IMR-90 (cell line): ENCODE results near the gene HOXB1. TPM values are rescaled to one million over a fixed set of nuclear protein-coding genes. Genes with fewer than 3 reads are reported as not detected.
A peak's percentile ranks its signal among the peaks of the same experiment; 100 is the strongest.

Experiments used
- ATAC-seq: fragments of 200-7000 bp; cut with Tn5 transposase; 2 replicates; pipeline ENCODE4 v1.9.1; 2020; ENCODE audit warnings: low read depth, mild to moderate bottlenecking, moderate library complexity
- BruUV-seq: library from RNA; stranded (reverse); fragments of 400-500 nt; replicated peaks from 2 replicates; lab custom pipeline; 2021; lab: Mats Ljungman, UMichigan
- CTCF ChIA-PET: fragments of 300-600 bp; formaldehyde crosslinking; extraction: SDS; loops from one replicate; lab custom pipeline; 2021; ENCODE audit warnings: antibody characterized with exemption; lab: Yijun Ruan, JAX
- POLR2A ChIA-PET: fragments of 300-600 bp; sonication (Branson Sonifier 250); formaldehyde crosslinking; loops from one replicate; lab custom pipeline; 2022; ENCODE audit warnings: antibody characterized with exemption; ENCODE audit not compliant: unreplicated experiment; lab: Charles Lee
- DNase-seq: peaks from one replicate; pipeline ENCODE4 v3.0.0; 2013
- H2AFZ ChIP-seq: replicated peaks from 2 replicates; pipeline ENCODE3; 2013; ENCODE audit warnings: low read length, mild to moderate bottlenecking; ENCODE audit not compliant: poor library complexity
- H2AK5ac ChIP-seq: 2 replicates; pipeline ENCODE4 v1.6.1; 2013; ENCODE audit warnings: low read depth, low read length, inconsistent platforms
- H2AK9ac ChIP-seq: replicated peaks from 2 replicates; pipeline ENCODE3; 2013; ENCODE audit warnings: mild to moderate bottlenecking, low read depth, low read length, moderate library complexity; ENCODE audit not compliant: poor library complexity
- H2BK120ac ChIP-seq: 2 replicates; pipeline ENCODE4 v1.6.1; 2013; ENCODE audit warnings: low read depth, low read length, inconsistent platforms
- H2BK15ac ChIP-seq: 3 replicates; pipeline ENCODE4 v1.6.1; 2013; ENCODE audit warnings: low read depth, low read length, inconsistent platforms
- H2BK20ac ChIP-seq: 2 replicates; pipeline ENCODE4 v1.6.1; 2013; ENCODE audit warnings: low read depth, mild to moderate bottlenecking, inconsistent platforms, low read length, moderate library complexity
- H2BK5ac ChIP-seq: 2 replicates; pipeline ENCODE4 v1.6.1; 2013; ENCODE audit warnings: mild to moderate bottlenecking, low read depth, low read length, inconsistent platforms; ENCODE audit not compliant: poor library complexity, severe bottlenecking
- H3K14ac ChIP-seq: replicated peaks from 2 replicates; pipeline ENCODE4 v1.6.1; 2013; ENCODE audit warnings: low read depth, low read length, inconsistent platforms
- H3K18ac ChIP-seq: 2 replicates; pipeline ENCODE4 v1.6.1; 2013; ENCODE audit warnings: low read depth, low read length, control low read depth
- H3K23ac ChIP-seq: 2 replicates; pipeline ENCODE4 v1.6.1; 2013; ENCODE audit warnings: low read depth, low read length, inconsistent platforms
- H3K27ac ChIP-seq: 2 replicates; pipeline ENCODE4 v1.5.1; 2013; ENCODE audit warnings: mild to moderate bottlenecking, control low read depth, low read length; ENCODE audit not compliant: insufficient read depth
- H3K27me3 ChIP-seq: 2 replicates; pipeline ENCODE4 v1.6.1; 2013; ENCODE audit warnings: low read length; ENCODE audit not compliant: control insufficient read depth, insufficient read depth
- H3K36me3 ChIP-seq: 2 replicates; pipeline ENCODE4 v1.6.1; 2013; ENCODE audit warnings: low read length, mixed read lengths; ENCODE audit not compliant: control insufficient read depth, insufficient read depth
- H3K4ac ChIP-seq: 2 replicates; pipeline ENCODE4 v1.6.1; 2013; ENCODE audit warnings: low read depth, low read length, inconsistent platforms
- H3K4me1 ChIP-seq: 2 replicates; pipeline ENCODE4 v1.6.1; 2013; ENCODE audit warnings: low read length, mixed read lengths; ENCODE audit not compliant: control insufficient read depth, insufficient read depth
- H3K4me2 ChIP-seq: 2 replicates; pipeline ENCODE4 v1.6.1; 2013; ENCODE audit warnings: low read depth, mild to moderate bottlenecking, control low read depth, low read length, moderate library complexity
- H3K4me3 ChIP-seq: 2 replicates; pipeline ENCODE4 v1.5.1; 2013; ENCODE audit warnings: low read depth, mild to moderate bottlenecking, control low read depth, low read length, moderate library complexity; ENCODE audit not compliant: insufficient read depth
- H3K56ac ChIP-seq: 2 replicates; pipeline ENCODE4 v1.6.1; 2013; ENCODE audit warnings: low read length, inconsistent platforms; ENCODE audit not compliant: insufficient read depth; ENCODE audit errors: extremely low read depth
- H3K79me1 ChIP-seq, 2 experiments: 2 replicates each; pipeline ENCODE4 v1.6.1; 2013; ENCODE audit warnings: low read length in 2 of 2, inconsistent platforms in 1 of 2, low read depth in 1 of 2
- H3K9ac ChIP-seq: 2 replicates; pipeline ENCODE4 v1.6.1; 2013; ENCODE audit warnings: low read depth, low read length, control low read depth
- H3K9me1 ChIP-seq: 2 replicates; pipeline ENCODE4 v1.6.1; 2013; ENCODE audit warnings: low read length, inconsistent platforms; ENCODE audit not compliant: insufficient read depth
- H3K9me3 ChIP-seq: 2 replicates; pipeline ENCODE4 v1.6.1; 2013; ENCODE audit warnings: low read length; ENCODE audit not compliant: control insufficient read depth, insufficient read depth
- H4K20me1 ChIP-seq: 2 replicates; pipeline ENCODE4 v1.6.1; 2013; ENCODE audit warnings: low read length, inconsistent platforms; ENCODE audit not compliant: insufficient read depth
- H4K5ac ChIP-seq: 2 replicates; pipeline ENCODE4 v1.6.1; 2013; ENCODE audit warnings: mild to moderate bottlenecking, low read depth, low read length, control low read depth
- H4K8ac ChIP-seq, 2 experiments: 2 replicates each; pipeline ENCODE4 v1.6.1; 2013; ENCODE audit warnings: low read depth in 2 of 2, low read length in 2 of 2, control low read depth in 1 of 2, inconsistent platforms in 1 of 2
- H4K91ac ChIP-seq: 2 replicates; pipeline ENCODE4 v1.6.1; 2013; ENCODE audit warnings: low read depth, low read length, inconsistent platforms; ENCODE audit not compliant: insufficient read depth
- CHD1 ChIP-seq: IDR thresholded peaks from 2 replicates; pipeline ENCODE4 v1.6.1; 2012; ENCODE audit warnings: low read depth, low read length, improper control_type of control experiment
- CTCF ChIP-seq: conservative IDR thresholded peaks from 2 replicates; pipeline ENCODE4 v1.5.1; 2012; ENCODE audit warnings: mild to moderate bottlenecking, low read depth, low read length, improper control_type of control experiment
- ELK1 ChIP-seq: fragments of 150-350 bp; IDR thresholded peaks from 2 replicates; pipeline ENCODE4 v1.6.1; 2016; ENCODE audit warnings: low read depth, mild to moderate bottlenecking, low read length, moderate library complexity, borderline replicate concordance
- FOS ChIP-seq: fragments of 150-350 bp; IDR thresholded peaks from 2 replicates; pipeline ENCODE4 v1.6.1; 2016; ENCODE audit warnings: low read depth, low read length
- MAFK ChIP-seq: IDR thresholded peaks from 2 replicates; pipeline ENCODE4 v1.6.1; 2012; ENCODE audit warnings: low read depth, low read length, improper control_type of control experiment
- MXI1 ChIP-seq: IDR thresholded peaks from 2 replicates; pipeline ENCODE4 v1.6.1; 2012; ENCODE audit warnings: low read depth, mild to moderate bottlenecking, low read length, moderate library complexity, borderline replicate concordance
- RCOR1 ChIP-seq: IDR thresholded peaks from 2 replicates; pipeline ENCODE4 v1.6.1; 2012; ENCODE audit warnings: mild to moderate bottlenecking, low read length, improper control_type of control experiment; ENCODE audit not compliant: insufficient replicate concordance
- RFX5 ChIP-seq: IDR thresholded peaks from 2 replicates; pipeline ENCODE4 v1.8.0; 2012; ENCODE audit warnings: low read depth, mild to moderate bottlenecking, low read length, moderate library complexity
- USF2 ChIP-seq: fragments of 150-350 bp; IDR thresholded peaks from 2 replicates; pipeline ENCODE4 v1.6.1; 2017; ENCODE audit warnings: mild to moderate bottlenecking, antibody characterized with exemption, low read length, low read depth
- WGBS, 2 experiments: methylation state at CpG; one replicate each; pipeline versions ENCODE4 v1.1.5 to v1.1.7; 2013; ENCODE audit warnings: missing lambda C conversion rate in 2 of 2; ENCODE audit not compliant: insufficient read length in 1 of 2; ENCODE audit errors: extremely low coverage in 2 of 2; 5-methylcytosine and 5-hydroxymethylcytosine counted together
- dilution Hi-C: fragments of 300-500 bp; cut with HindIII; formaldehyde crosslinking; loops from one replicate; pipeline ENCODE4 v1.14.3; 2018; ENCODE audit warnings: low sequenced_read_pairs; ENCODE audit not compliant: unreplicated experiment
- in situ Hi-C: fragments of 300-500 bp; cut with MboI; formaldehyde crosslinking; loops from 3 replicates; pipeline ENCODE4 v1.14.3; 2019; ENCODE audit warnings: low sequenced_read_pairs, inconsistent platforms, mixed read lengths
- intact Hi-C: fragments of 100-400 bp; cut with micrococcal nuclease; formaldehyde crosslinking; loops from 2 replicates; pipeline ENCODE4 v1.10.0; 2022
- polyA plus RNA-seq, 3 experiments: library from polyadenylated mRNA; depleted of rRNA; stranded (reverse); fragments of >200 nt; gene quantifications; 2 replicates each; pipeline ENCODE4 v1.2.3, GENCODE V29; 2012; ENCODE audit warnings: low replicate concordance in 1 of 3
- total RNA-seq: library from RNA; depleted of rRNA; stranded (reverse); fragments of >200 nt; gene quantifications from 2 replicates; pipeline ENCODE4 v1.2.3, GENCODE V29; 2012

The HOXB1 gene
- total and polyA plus RNA-seq, 2 of the 4 experiments (the other 2 are of a cell fraction): not detected

- H3K4me1 ChIP-seq: peaks cover 76% of the 10 kb centered on the region
- H2AK9ac ChIP-seq: peak overlapping the region; percentile 71
- H4K5ac ChIP-seq: peak overlapping the region; percentile 86; the same call in 1 of the 2 replicates
- no peaks in the 10 kb centered on the region for H3K9me3 ChIP-seq
- H2AK5ac ChIP-seq: peak overlapping the region; percentile 69
- peak overlapping the region in 1 of 2 experiments; percentile 73; a peak in 1 of 4 replicates for H4K8ac ChIP-seq
- no peak overlapping the region for H2AFZ ChIP-seq
- peak overlapping the region; percentile 42 for H4K91ac ChIP-seq
- TF ChIP-seq CTCF (no peak), MXI1 (no peak), CHD1 (no peak), MAFK (no peak), USF2 (no peak), ELK1 (no peak), RFX5 (no peak), FOS (no peak), RCOR1 (no peak)
- peak overlapping the region; percentile 88 for H3K4me2 ChIP-seq
- no TSS peak for BruUV-seq
- peak overlapping the region; percentile 81 for H3K18ac ChIP-seq
- peak overlapping the region; percentile 80 for H2BK5ac ChIP-seq
- H3K27ac ChIP-seq: peak overlapping the region; percentile 93
- H3K9me1 ChIP-seq: peaks cover 23% of the 10 kb centered on the region
- WGBS, 2 experiments: 0% methylated on average over 4 of the region's 10 CpGs; no CpG with 5 or more reads in 1 of the 2 experiments
- in situ Hi-C loops: no loop called here
- no peak overlapping the region for H2BK20ac ChIP-seq
- DNase-seq (no peak), ATAC-seq (no peak)
- dilution Hi-C loops: no loop called here
- peak overlapping the region; percentile 19; the same call in 1 of the 2 replicates for H3K56ac ChIP-seq
- CTCF ChIA-PET: interaction anchor here (0.6 kb wide), 1 partner anchor 677 kb away, joined by 6 read pairs; no protein-coding TSS in a partner anchor
- H3K4me3 ChIP-seq: peak overlapping the region; percentile 46
- H4K20me1 ChIP-seq: peaks cover 34% of the 10 kb centered on the region
- intact Hi-C loops: no loop called here
- H2BK120ac ChIP-seq: peak overlapping the region; percentile 29; the same call in 1 of the 2 replicates
- peak overlapping the region; percentile 91 for H3K4ac ChIP-seq
- H2BK15ac ChIP-seq: peak overlapping the region; percentile 6; the same call in 1 of the 3 replicates
- peak overlapping the region; percentile 91 for H3K14ac ChIP-seq
- H3K9ac ChIP-seq: peak overlapping the region; percentile 78
- H3K27me3 ChIP-seq: no peaks in the 10 kb centered on the region
- peaks cover 39% of the 10 kb centered on the region; the same call in 1 of the 2 replicates for H3K36me3 ChIP-seq
- H3K23ac ChIP-seq: peak overlapping the region; percentile 96
- H3K79me1 ChIP-seq: peaks cover 0 to 24% of the 10 kb centered on the region in 2 experiments; a peak in 2 of 4 replicates
- POLR2A ChIA-PET: interaction anchor here (0.5 to 0.9 kb wide), 3 partner anchors 14 to 437 kb away, joined by 3 to 9 read pairs (median 3); no protein-coding TSS in a partner anchor
Measured at GRCh38 chr17:48563867-48564187, 33.0 kb upstream of the HOXB1 start.
